GM13976 (cell line): Measurements from ENCODE around the gene TPK1.

ENCODE experiments used
- DNase-seq: peaks from one replicate; pipeline ENCODE4 v3.0.0; 2012; ENCODE audit warnings: low spot score
- in situ Hi-C: fragments of 300-500 bp; cut with MboI; formaldehyde crosslinking; loops from one replicate; pipeline ENCODE4 v1.12.0; 2022; ENCODE audit warnings: low sequenced_read_pairs, mixed read lengths, inconsistent platforms; ENCODE audit not compliant: unreplicated experiment
- TF ChIP-seq, protein P1 (sequence below): IDR thresholded peaks from 2 replicates; pipeline ENCODE4 v1.5.1; 2012; ENCODE audit warnings: borderline replicate concordance, mild to moderate bottlenecking; ENCODE audit not compliant: insufficient read depth; ENCODE audit errors: extremely low read depth, missing control alignments, control extremely low read depth

Gene TPK1

DNA sequence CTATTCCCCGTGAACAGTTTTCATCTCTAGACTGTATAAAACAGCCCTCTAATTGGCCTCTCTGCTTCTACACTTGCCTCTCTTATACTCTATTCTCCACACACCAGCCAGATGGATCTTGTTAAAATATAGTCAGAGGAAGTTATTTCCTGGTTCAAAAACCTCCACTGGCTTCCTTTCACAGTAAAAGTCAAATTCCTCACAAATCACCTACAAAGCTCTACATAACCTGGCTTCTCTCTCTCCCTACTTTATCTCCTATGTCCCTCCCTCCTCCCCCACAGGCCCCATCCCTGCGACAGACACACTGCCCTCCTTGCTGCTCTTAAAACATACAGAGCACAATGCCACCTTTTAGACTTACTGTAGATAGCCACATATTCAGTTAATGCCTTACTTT, 60.1 kb downstream of the TPK1 start:
- in situ Hi-C loops, result no loop called here
- TF ChIP-seq, protein P1, sequence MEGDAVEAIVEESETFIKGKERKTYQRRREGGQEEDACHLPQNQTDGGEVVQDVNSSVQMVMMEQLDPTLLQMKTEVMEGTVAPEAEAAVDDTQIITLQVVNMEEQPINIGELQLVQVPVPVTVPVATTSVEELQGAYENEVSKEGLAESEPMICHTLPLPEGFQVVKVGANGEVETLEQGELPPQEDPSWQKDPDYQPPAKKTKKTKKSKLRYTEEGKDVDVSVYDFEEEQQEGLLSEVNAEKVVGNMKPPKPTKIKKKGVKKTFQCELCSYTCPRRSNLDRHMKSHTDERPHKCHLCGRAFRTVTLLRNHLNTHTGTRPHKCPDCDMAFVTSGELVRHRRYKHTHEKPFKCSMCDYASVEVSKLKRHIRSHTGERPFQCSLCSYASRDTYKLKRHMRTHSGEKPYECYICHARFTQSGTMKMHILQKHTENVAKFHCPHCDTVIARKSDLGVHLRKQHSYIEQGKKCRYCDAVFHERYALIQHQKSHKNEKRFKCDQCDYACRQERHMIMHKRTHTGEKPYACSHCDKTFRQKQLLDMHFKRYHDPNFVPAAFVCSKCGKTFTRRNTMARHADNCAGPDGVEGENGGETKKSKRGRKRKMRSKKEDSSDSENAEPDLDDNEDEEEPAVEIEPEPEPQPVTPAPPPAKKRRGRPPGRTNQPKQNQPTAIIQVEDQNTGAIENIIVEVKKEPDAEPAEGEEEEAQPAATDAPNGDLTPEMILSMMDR, result no peak
- DNase-seq, result no peak

DNA sequence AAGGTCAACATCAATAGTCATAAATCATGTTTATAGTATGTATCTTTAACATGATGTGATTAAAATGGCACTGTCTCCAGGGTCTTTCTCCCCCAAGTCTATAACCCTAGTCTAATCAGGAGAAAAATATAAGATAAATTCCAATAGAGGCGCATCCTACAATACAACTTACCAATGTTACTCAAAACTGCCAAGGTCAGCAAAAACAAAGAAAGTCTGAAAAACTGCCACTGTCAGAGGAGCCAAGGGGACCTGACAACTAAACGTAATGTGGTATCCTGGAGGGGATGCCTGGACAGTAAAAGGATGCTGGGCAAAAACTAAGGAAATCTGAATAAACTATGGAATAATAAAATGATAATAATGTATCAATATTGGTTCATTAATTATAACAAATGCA, 63.9 kb downstream of the TPK1 start:
- in situ Hi-C loops, result no loop called here
- TF ChIP-seq, protein P1, result no peak

DNA sequence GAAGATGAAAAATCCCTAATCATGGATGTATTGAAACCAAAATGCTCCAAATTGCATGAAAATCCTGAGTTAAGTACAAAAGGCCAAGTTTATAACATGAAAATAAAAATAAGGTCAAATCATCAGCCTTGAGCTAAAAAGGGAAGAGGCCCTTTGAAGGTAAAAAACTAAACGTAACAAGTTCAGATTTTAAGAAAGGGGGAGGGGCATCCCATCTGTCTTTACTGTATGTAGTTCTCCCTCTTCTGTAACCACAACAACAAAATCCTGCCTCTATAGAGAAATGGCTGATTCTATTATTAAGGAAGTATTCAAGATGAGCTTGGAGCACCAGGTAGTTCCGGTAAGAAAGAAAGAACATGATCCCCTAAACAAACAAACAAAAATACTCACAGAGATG, 64.7 kb downstream of the TPK1 start:
- DNase-seq, result no peak
- TF ChIP-seq, protein P1, result no peak
- in situ Hi-C loops, result no loop called here

More for the DNA sequence above, 63.9 kb downstream of the TPK1 start:
- DNase-seq, result no peak

DNA sequence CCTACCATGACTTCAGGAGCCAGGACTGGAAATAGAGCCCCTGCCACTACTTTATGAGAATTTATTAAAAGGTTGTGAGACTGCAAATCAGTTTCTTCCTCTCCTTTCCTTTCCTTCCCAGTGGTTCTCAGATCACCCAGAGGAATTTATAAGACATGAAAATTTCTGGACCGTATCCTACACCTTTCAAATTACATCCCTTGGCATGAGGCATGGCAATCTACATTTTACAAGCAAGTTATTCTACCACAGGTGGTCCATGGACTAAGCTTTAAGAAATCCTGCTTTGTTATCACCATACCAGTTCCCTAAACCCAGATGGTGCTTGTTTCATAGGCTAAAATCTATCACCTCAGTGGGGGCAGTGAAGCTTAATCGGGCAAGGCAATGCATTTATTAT, 66.5 kb downstream of the TPK1 start:
- TF ChIP-seq, protein P1, result no peak
- DNase-seq, result no peak
- in situ Hi-C loops, result no loop called here

DNA sequence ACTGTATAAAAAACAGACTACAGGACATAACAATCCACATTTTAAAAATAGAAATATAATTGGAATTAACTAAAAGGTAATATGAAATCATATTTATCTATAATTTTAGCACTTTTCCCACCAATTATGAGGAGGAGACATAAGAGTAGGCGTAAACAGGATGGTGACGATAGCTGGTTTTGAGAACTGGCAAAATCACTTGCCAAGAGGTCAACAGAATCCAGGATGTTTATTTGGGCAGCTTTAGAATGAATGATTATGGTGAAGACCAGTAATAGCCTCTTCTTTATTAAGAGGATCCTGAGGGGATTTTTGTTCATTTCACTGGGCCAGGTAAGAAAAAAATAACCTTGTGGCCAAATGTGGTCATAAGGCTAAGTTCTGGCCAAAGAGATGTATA, 67.2 kb downstream of the TPK1 start:
- in situ Hi-C loops, result no loop called here
- DNase-seq, result no peak
- TF ChIP-seq, protein P1, result no peak

DNA sequence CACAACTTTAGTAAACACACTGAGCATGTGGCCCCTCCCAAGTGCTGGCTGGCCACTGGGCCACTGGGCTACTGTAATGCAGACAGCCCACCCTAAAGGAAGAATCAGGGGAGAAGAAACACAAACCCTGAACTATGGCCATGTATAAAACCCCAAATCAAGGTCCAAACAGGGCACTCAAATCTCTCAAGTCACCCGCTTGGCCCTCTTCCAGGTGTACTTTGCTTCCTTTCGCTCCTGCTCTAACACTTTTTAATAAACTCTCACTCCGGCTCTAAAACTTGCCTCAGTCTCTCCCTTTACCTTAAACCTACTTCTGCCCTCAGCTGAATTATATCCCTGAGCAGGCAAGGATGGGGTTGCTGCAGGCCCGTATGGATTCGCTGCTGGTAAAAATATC, 72.6 kb downstream of the TPK1 start:
- no peak for DNase-seq
- in situ Hi-C loops, result no loop called here
- TF ChIP-seq, protein P1, result no peak

DNA sequence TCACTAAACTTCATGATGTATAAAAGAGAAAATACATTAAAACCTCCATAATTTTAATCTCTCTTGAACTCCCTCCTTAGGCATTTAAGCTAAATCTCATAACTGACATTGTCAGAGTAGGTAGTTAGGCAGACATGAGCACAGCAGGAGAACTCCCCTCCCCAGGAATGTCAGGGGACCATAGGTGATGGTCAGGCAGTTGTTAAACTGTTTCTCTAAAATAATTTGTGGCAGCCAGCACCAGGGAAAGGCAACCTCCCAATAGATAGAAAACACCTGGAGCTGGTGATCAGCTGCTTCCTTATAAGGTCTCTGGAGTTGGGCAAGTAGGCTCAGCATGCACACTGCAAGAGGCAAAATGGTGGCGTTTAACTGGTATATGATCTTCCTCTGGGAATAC, 73.0 kb downstream of the TPK1 start:
- in situ Hi-C loops, result no loop called here
- no peak for DNase-seq
- TF ChIP-seq, protein P1, result no peak
